GM19397 (cell line): ENCODE data around the gene SOBP.
"Not testable (repeated sequence)": the region's sequence is repeated elsewhere in the genome, so short reads cannot be mapped to it uniquely, and the experiment has no call there.

Source experiments
- ATAC-seq: cut with Tn5 transposase; IDR thresholded peaks from one replicate; pipeline ENCODE4 v1.9.1; 2021; ENCODE audit warnings: mild to moderate bottlenecking, moderate library complexity; ENCODE audit not compliant: unreplicated experiment

SOBP gene

DNA sequence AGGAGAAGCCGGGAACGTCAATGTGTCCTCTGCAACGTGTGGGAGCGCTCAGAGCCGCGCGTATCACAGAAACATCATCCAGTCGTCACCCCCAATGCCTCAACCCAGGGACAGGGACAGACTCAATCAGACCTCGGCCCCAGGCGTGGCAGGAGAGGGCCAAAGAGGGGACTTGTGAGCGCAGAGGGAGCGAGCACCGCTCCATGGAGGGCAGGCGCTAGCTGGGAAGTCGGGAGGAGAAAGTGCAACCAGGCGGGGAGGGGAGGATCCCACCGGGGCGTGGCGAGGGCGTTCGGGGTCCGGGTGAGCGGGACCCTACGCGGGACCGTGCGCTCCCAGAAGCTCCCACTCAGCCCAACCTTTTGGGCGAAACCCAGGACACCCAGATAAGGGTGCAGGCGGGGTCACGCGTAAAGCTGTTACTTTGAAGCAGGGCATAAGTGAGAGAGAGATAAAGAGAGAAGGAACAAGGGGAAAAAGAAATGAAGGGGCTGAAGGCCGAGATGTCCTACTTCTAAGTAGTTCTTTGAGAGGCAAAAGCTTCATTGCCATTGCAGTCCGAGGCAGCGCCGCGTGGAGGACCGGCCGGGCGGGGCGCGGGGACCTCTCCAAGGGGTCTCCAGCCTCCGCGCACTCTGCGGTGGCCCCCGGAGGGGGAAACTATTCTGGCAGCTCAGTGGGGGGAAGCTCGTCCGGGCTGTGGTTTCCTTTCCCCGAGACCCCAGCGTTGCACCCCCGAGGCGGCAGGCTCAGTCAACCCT is 862 bp upstream of the SOBP start:
- ATAC-seq: peak; percentile 9

GRCh38 chr6:107490566-107491137 is 735 bp downstream of the SOBP start:
- no peak for ATAC-seq

DNA sequence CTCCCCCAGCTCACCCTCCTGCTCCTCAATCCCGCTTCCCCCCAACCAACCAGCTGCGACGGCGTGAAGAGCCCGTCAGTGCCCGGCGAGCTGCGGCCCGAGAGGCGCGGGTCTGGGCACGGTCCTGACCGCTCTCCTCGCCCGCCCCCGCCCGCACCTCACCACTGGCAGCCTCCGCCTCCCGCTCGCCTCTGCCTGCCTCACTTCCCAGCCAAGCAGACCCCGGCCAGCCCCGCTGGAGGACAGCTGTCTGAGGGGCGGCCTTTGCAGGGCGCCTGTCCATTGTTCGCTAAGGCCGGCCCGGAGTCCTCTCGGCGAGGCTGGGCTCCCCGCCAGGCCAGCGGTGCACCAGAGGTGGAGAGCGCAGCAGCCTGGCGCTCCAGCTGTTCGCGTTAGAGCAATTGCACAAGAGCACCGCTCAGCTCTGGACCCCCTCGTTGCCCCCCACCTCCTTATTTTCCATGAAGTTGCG is 1.3 kb downstream of the SOBP start:
- no peak for ATAC-seq

DNA sequence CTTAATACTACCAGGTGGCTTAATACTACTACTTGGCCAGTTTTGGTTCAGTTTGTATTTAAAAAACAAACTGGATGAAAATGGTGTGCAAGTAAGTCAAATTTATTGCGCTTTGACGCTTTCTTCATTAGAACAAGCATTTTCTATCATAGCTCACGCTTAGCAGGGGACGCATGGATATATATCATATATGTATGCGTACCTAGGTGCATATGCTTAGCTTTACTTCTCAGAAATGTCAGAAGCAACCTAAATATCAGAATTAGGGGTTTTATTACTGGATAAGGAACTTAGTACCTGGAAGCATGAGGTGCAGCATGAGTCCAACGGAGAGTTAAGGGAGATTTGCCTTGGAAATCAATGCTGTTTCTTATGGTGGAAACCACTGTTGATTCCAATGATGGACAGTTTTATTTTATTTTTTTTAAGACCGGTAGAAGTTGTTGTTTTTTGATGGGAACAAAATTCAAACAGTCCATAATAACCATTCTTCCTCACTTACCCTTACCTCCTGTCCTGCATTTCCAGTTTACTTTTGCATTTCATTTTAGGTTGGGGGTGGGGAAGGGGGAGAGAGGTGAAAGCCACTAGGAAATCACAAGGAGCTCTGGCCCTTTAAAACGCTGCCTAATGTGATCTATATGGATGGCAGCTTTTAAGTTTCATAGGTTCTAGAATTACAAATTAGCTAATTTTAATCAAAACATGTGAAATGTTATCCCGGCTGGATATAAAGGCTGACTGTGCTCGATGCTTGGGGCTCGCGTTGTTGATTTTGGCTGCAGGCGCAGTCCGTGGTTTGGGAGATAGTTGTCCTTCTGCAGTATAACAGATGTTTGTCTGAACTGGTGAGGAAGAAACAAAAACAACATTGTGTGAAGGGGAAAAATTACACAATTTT is 2.1 kb downstream of the SOBP start:
- ATAC-seq: no peak

- no peak for ATAC-seq
Measured at GRCh38 chr6:107493158-107494057, 3.5 kb downstream of the SOBP start.

- ATAC-seq: no peak
Measured at GRCh38 chr6:107495196-107495643, 5.3 kb downstream of the SOBP start.

GRCh38 chr6:107495971-107496370 is 6.1 kb downstream of the SOBP start:
- no peak for ATAC-seq

- ATAC-seq: no peak
Measured at GRCh38 chr6:107496892-107497684, 7.2 kb downstream of the SOBP start.

GRCh38 chr6:107504270-107505026 is 14.5 kb downstream of the SOBP start:
- ATAC-seq: no peak

DNA sequence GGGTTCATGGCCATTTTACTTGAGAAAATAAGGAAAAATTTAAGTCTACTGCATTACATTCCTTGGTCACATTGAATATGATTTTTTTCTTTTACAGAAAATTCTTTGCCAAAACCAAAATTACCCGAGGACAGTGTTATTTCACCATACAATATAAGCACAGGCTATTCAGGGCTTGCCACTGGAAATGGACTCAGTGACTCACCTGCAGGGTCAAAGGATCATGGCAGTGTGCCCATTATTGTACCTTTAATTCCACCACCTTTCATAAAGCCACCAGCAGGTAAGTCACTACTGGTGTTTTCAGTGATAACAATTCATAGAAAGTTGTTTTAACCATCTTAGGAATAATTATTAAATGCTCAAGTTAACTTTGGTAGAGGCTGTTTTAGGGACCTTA is 16.2 kb downstream of the SOBP start:
- ATAC-seq: no peak

- no peak for ATAC-seq
Measured at GRCh38 chr6:107509506-107509905, 19.6 kb downstream of the SOBP start.

DNA sequence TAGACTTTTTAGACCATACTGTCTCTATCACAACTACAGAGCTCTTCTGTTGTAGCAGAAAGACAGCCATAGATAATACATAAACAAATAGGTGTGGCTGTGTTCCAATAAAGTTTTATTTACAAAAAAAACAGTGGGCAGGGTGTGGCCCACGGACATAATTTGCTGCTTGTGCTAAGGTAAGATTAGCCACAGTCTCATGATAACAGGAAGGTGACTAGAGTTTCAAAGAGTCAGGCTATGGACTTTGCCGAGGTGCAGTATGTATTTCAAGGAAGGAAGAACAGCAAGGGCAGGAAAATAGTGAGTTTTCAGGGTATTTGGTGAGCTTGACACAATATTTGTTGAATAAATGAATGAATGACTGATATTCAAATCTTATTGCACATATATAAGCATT is 20.2 kb downstream of the SOBP start:
- ATAC-seq: no peak

DNA sequence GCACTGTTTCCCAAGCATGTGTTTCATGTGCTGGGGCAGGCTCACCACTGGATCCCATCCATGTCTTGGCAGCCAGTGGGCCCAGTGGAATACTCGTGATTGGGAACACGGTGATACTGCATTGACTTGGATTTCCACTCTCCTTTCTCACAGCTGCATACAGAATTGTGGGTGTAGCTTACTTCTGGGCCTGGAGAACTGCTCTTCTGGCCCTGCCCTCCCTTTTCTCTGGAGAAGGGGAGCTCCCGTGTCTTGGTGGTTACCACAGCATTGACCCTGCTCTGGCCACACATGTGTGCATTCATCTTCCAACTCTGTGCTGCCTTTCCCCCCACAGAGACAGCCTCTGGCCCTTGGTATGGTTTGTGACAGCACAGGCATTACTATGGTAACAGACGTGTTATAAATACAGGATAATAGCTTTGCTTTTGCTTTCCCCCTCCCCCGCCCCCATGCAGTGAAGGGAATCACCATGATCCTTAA is 21.6 kb downstream of the SOBP start:
- no peak for ATAC-seq

GRCh38 chr6:107513214-107513613 is 23.3 kb downstream of the SOBP start:
- no peak for ATAC-seq

- no peak for ATAC-seq
Measured at GRCh38 chr6:107515955-107516354, 26.0 kb downstream of the SOBP start.

- ATAC-seq: no peak
Measured at GRCh38 chr6:107517274-107517673, 27.4 kb downstream of the SOBP start.

- not testable (repeated sequence) for ATAC-seq
Measured at GRCh38 chr6:107519224-107519623, 29.3 kb downstream of the SOBP start.

DNA sequence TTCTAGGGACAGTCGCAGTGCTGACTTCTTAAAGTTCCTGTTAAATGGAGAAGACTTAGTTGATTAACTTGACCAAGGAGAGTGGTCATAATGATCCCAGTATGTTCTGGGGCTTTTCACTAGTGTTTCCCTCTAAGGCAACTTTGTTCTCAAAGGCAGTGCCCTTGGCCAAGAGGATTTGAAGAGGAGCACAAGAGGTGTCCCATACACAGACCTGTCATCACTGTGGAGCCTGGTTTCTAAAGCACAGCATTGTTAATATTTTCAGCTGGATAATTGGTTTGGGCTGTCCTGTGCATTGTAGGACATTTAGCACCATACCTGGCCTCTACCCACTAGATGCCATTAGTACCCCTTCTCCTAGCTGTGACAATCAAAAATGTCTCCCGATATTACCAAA is 30.8 kb downstream of the SOBP start:
- not testable (repeated sequence) for ATAC-seq
